ENCODE measurements around the gene PSTPIP1.
A peak's percentile ranks its signal among the peaks of the same experiment; 100 is the strongest.

Gene PSTPIP1

GRCh38 chr15:76996076-76996525 lies 1.2 kb downstream of the PSTPIP1 start:
- H3K4me3 ChIP-seq (ENCODE audit: low read length), result peak overlapping the region; percentile 77
- peaks cover 18% of the 10 kb centered on the region for H3K79me2 ChIP-seq (ENCODE audit: low read length)
- H2AFZ ChIP-seq (ENCODE audit: low read depth, low read length), result no peak overlapping the region
- no peaks in the 10 kb centered on the region for H3K27me3 ChIP-seq (ENCODE audit: low read depth, low read length)
- H3K4me2 ChIP-seq (ENCODE audit: low read length), result peak overlapping the region; percentile 88
- peaks cover 60% of the 10 kb centered on the region for H3K4me1 ChIP-seq (ENCODE audit: low read length)
- no peaks in the 10 kb centered on the region for H3K9me3 ChIP-seq (ENCODE audit: insufficient read depth, low read length)
- peak overlapping the region; percentile 77 for H3K9ac ChIP-seq (ENCODE audit: low read length)
- TF ChIP-seq EZH2phosphoT487 (IDR thresholded peaks at IDR 0.05; ENCODE audit: low read depth) (no peak), CTCF (IDR thresholded peaks at IDR 0.05; ENCODE audit: low read depth, low read length) (no peak)
- no peaks in the 10 kb centered on the region for H3K36me3 ChIP-seq (replicated peaks; ENCODE audit: low read depth, low read length)
- no peak overlapping the region; the same call in 1 of the 2 replicates for H3K27ac ChIP-seq (ENCODE audit: low read length)
- H4K20me1 ChIP-seq (ENCODE audit: insufficient read depth, low read length), result no peaks in the 10 kb centered on the region

DNA sequence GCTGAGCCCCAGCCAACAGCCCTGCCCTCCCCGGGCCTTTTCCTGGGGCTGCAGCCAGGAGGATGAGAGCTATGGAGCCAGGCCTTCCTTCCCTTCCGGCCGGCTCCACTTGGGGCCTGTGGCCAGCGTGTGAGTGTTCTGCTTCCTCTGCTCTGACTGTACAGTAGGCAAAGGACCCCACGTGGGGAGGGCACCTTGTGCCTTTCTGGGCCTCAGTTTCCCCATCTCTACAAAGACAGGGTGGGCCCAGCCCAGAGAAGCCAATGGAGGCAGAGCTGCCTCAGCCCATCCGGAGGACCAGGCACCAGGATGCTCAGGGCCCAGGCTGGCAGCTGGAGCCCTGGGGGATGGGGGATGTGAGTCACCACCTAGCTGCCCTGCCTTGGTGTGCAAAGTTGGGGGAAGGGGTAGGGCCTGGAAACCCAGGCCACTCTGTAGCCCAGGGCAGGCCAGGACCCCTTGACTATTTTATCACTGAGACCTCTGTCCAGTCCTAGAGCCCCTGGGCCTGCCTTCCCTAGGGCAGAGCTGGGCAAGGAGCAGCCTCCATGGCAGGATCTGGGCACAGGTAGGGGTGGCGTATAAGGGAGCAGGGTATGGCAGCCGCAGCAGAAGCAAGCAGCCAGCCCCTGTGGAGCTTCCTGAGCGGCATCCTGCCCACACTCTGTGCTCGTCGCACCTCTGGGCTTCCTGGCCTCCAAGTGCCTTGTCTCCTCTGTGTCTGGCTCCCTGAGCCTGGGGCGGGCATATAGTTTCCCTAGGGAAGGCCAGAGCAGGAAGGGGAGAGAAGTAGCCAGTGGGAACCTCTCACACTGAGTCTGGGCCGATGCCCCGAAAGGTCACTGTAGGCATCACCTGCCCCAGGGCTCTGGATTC lies 1.8 kb downstream of the PSTPIP1 start:
- no peaks in the 10 kb centered on the region for H3K27me3 ChIP-seq (ENCODE audit: low read depth, low read length)
- TF ChIP-seq CTCF (IDR thresholded peaks at IDR 0.05; ENCODE audit: low read depth, low read length) (no peak), EZH2phosphoT487 (IDR thresholded peaks at IDR 0.05; ENCODE audit: low read depth) (no peak)
- peaks cover 60% of the 10 kb centered on the region for H3K4me1 ChIP-seq (ENCODE audit: low read length)
- peaks cover 18% of the 10 kb centered on the region for H3K79me2 ChIP-seq (ENCODE audit: low read length)
- no peak overlapping the region for H3K9ac ChIP-seq (ENCODE audit: low read length)
- no peaks in the 10 kb centered on the region for H3K9me3 ChIP-seq (ENCODE audit: insufficient read depth, low read length)
- H3K4me3 ChIP-seq (ENCODE audit: low read length), result peak overlapping the region; percentile 77
- no peaks in the 10 kb centered on the region for H4K20me1 ChIP-seq (ENCODE audit: insufficient read depth, low read length)
- H2AFZ ChIP-seq (ENCODE audit: low read depth, low read length), result no peak overlapping the region
- no peaks in the 10 kb centered on the region for H3K36me3 ChIP-seq (replicated peaks; ENCODE audit: low read depth, low read length)
- H3K27ac ChIP-seq (ENCODE audit: low read length), result 0 out of 2 replicates have a peak overlapping the region, but pooled peaks have one; percentile 39
- peak overlapping the region; percentile 88 for H3K4me2 ChIP-seq (ENCODE audit: low read length)

DNA sequence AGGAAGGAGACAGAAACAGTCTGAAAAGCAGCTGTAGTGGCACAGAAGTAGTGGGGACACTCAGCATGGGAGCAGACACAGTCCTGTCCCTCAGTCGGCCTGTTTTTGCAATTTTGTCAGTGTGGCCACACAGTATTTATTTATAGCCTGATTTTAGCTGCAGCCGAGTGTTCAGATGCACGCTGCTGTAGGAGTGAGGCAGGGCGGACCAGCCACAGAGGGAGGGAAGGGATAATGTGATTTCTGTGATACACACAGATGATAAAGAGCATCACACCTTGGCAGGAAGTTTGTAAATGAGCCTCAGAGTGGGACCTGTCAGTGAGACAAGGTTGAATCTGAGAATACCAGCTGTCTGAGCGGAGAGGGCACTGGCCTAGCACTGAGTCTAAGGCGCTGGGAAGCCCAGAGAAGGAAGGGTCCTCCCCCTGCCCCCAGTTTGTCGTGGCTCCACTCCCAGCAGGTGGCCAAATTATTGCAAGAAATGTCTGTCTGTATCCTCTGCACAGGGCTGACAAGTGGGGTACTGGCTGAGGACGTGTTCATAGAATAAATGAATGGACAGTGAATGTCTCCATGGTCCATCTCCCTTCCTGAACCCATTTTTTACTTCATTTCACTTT lies 3.8 kb downstream of the PSTPIP1 start:
- Histone ChIP-seq H3K4me2 (ENCODE audit: low read length) (no peak overlapping the region), H4K20me1 (ENCODE audit: insufficient read depth, low read length) (peaks cover 6% of the 10 kb centered on the region; the same call in 1 of the 2 replicates), H3K4me1 (ENCODE audit: low read length) (peaks cover 63% of the 10 kb centered on the region), H2AFZ (ENCODE audit: low read depth, low read length) (no peak overlapping the region), H3K27ac (ENCODE audit: low read length) (no peak overlapping the region), H3K27me3 (ENCODE audit: low read depth, low read length) (no peaks in the 10 kb centered on the region), H3K36me3 (replicated peaks; ENCODE audit: low read depth, low read length) (no peaks in the 10 kb centered on the region), H3K9me3 (ENCODE audit: insufficient read depth, low read length) (no peaks in the 10 kb centered on the region), H3K4me3 (ENCODE audit: low read length) (no peak overlapping the region), H3K9ac (ENCODE audit: low read length) (no peak overlapping the region), H3K79me2 (ENCODE audit: low read length) (peaks cover 18% of the 10 kb centered on the region)
- no peak for TF ChIP-seq CTCF (IDR thresholded peaks at IDR 0.05; ENCODE audit: low read depth, low read length)
- TF ChIP-seq EZH2phosphoT487 (IDR thresholded peaks at IDR 0.05; ENCODE audit: low read depth), result no peak

GRCh38 chr15:76999996-77000395 lies 5.1 kb downstream of the PSTPIP1 start:
- Histone ChIP-seq H3K4me3 (ENCODE audit: low read length) (no peak overlapping the region), H3K36me3 (replicated peaks; ENCODE audit: low read depth, low read length) (peaks cover 3% of the 10 kb centered on the region), H3K27ac (ENCODE audit: low read length) (no peak overlapping the region), H3K4me2 (ENCODE audit: low read length) (no peak overlapping the region), H3K4me1 (ENCODE audit: low read length) (peaks cover 54% of the 10 kb centered on the region), H2AFZ (ENCODE audit: low read depth, low read length) (no peak overlapping the region), H3K79me2 (ENCODE audit: low read length) (peaks cover 18% of the 10 kb centered on the region), H3K27me3 (ENCODE audit: low read depth, low read length) (no peaks in the 10 kb centered on the region), H4K20me1 (ENCODE audit: insufficient read depth, low read length) (peaks cover 9% of the 10 kb centered on the region; the same call in 1 of the 2 replicates), H3K9ac (ENCODE audit: low read length) (no peak overlapping the region), H3K9me3 (ENCODE audit: insufficient read depth, low read length) (no peaks in the 10 kb centered on the region)
- no peak for TF ChIP-seq EZH2phosphoT487 (IDR thresholded peaks at IDR 0.05; ENCODE audit: low read depth)
